NCI-H526 (cell line): ENCODE measurements around the gene ALOX12.
A peak's percentile ranks its signal among the peaks of the same experiment; 100 is the strongest.

ENCODE experiments used
- DNase-seq, 2 experiments: peaks; one replicate each; lab custom pipeline; 2025; lab: John Stamatoyannopoulos, UW

The ALOX12 gene

DNA sequence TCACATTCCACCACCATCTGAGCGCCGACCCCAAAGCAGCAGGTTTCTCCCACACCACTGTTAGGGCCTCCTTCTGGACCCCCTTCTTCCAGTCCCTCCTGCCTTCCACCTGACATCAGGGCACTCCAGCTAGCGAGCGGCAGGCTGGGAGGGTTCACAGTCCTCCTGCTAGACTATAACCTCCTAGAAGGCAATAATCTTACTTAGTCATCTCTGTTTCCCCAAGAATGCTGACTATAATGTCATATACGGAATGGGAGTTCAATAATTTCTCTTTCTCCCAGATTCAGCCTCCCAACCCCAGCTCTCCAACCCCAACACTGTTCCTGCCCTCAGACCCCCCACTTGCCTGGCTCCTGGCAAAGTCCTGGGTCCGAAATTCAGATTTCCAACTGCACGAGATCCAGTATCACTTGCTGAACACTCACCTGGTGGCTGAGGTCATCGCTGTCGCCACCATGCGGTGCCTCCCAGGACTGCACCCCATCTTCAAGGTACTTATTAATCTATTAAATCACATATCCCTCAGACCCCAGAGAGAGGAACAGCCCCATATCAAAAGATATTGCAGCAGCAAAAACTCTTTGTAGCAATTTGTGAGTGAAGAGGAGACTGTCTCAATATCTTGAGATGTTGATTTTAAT, 5.6 kb downstream of the ALOX12 start:
- DNase-seq, result peak in 1 of 2 experiments; percentile 30

DNA sequence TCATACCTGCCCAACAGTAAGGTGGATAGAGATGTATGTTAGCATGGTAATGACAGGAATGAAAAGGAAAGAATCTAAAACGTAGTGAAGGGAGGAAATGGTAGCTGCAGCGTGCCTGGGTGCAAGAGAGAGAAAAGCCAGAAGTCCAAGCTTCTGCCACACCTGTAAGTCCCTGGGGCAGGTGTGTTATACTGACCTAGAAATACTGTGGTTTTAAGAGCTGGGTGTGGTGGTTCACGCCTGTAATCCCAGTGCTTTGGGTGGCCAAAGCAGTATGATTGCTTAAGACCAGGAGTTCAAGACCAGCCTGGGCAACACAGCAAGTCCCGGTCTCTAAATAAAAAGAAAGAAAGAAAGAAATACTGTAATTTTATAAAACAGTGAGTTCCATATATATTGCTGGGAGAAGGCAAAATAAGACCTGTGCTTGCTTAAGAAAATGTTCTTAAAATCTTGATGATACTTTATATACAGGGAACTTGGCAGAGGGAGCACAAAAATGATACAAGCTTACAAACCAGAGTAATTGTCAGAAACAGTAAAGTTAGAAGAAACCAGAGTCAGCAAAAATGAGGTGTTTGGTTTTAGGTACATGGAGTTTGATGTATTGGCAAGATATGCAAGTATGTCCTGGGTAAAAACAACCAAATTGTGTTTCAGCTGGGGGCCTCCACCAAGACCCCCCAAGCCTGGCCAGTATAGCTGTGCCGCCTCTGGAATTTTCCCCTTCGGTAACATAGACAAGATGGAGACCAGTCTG, 6.6 kb downstream of the ALOX12 start:
- no peak for DNase-seq

DNA sequence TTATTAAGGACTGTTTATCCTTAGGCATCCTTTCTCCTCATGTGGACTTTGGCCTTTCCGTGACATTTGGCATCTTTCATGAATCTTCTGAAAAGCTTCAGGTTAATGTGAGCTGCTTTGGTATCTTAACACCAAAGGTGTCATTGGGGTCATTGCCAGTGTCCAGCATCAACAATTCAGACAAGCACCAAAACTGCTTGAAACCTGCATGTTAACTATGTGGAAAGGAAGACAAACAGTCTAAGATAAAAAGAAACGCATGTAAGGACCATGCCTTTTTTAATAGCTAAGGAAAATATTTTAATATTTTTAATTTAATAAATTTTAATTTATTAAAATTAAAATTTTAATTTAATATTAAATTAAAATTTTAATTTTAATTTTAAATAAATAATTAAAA, 7.9 kb downstream of the ALOX12 start:
- no peak for DNase-seq

DNA sequence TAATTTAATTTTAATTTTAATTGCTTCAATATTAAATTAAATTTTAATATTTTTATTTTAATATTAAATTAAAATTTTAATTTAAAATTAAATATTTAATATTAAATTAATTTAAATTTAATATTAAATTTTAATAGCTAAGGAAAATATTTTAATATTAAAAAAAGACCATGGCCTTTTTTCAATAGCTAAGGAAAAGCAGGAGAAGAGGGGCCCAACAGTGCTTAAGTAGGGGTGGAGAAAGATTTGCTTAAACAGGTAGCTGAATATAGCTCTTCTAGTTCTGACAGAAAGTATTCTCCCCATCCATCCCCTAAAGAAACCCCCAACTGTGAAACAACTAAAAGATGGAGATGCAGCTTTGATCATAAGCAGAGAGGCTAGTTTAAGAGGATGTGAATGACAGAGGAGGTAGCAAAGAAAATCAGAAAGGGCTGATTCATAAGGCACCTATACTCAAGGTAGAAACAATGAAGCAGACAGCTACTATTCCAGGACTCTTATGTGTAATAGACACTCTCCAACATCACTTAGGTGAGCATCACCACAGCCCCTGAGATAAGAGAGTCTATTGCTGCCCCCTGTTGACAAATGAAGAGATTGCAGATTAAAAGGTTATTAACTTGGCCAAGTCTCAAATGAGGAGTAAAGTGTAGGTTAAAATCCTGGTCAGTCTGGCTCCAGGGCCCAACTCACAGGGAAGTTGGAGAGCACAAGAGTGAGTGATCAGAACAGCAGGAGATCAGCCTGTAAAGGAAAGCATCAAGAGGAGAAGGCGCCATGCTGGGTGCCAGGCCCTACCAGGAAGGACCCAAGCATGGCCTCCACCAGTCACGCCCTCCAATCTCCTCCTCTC, 8.8 kb downstream of the ALOX12 start:
- DNase-seq, result peak; percentile 66 to 75

DNA sequence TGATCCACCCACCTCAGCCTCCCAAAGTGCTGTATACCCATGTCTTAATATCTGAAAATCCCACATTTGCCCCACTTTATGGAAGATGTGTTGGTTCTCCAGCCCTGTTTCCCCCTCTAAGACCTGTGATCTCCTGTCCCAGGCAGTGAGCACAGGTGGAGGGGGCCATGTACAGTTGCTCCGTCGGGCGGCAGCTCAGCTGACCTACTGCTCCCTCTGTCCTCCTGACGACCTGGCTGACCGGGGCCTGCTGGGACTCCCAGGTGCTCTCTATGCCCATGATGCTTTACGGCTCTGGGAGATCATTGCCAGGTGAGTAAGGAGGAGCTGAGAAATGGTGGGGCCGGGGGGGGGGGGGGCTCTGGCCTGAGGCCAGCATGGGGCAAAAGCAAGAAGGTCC, 9.9 kb downstream of the ALOX12 start:
- DNase-seq, result no peak

DNA sequence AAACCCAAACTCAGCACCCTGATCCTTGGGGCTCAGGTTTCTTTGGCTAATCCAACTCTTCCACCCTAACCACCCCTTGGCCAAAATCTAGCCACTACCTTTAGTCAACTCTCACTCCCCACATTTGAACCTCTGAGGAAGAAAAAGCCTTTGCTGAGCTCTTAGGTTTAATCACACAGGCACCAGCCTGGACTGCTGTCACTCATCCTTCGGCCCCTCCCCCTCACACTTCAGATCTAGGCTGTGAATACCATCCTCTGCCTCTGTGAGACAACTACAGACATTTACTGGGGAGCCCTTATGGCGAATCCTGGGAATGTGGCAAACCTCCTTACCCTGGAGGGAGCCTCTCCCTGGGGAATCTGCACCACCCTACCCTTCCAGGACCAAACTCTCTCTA, 11.3 kb downstream of the ALOX12 start:
- no peak for DNase-seq

DNA sequence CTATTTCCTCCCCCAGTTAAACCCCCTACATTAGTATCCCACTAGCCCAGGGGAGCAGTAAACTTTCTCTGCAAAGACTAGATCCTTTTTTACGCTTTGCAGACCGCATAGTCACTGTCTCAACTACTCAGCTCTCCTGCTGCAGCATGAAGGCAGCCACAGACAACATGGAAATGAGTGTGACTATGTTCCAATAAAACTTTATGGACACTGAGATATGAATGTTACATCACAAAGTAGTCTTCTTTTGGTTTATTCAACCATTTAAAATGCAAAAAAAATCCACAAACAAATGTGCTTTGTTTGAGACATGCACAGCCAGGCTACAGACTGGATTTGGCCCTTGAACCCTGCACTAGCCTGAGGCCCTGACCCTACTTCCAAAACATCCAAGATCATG, 14.7 kb downstream of the ALOX12 start:
- no peak for DNase-seq

DNA sequence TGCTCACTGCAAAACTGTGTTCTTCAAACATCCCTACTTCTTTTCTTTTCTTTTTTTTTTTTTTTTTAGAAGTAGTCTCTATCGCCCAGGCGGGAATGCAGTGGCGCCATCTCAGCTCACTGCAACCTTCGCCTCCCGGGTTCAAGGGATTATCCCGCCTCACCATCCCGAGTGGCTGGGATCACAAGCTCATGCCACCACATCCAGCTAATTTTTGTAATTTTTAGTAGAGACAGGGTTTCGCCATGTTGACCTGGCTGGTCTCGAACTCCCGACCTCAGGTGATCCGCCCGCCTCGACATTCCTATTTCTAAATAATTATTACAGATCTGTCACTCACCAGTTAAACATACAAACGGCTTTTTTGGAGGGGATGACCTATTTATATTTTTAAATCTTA, 15.6 kb downstream of the ALOX12 start:
- no peak for DNase-seq

DNA sequence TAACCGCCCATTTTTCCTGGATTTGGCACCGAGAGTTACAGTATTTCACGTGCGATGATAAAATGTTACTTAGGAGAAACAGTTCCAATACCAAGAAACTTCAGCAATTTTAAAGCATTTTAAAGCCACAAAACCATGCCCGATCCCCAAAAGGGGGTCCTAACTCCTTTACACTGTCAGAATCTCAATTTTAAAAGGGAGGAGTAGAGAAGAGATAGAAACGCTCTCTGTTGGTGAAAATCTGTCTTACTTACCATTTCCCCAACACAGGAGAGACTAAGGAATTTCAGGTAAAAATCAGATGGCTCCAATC, 16.0 kb downstream of the ALOX12 start:
- no peak for DNase-seq

DNA sequence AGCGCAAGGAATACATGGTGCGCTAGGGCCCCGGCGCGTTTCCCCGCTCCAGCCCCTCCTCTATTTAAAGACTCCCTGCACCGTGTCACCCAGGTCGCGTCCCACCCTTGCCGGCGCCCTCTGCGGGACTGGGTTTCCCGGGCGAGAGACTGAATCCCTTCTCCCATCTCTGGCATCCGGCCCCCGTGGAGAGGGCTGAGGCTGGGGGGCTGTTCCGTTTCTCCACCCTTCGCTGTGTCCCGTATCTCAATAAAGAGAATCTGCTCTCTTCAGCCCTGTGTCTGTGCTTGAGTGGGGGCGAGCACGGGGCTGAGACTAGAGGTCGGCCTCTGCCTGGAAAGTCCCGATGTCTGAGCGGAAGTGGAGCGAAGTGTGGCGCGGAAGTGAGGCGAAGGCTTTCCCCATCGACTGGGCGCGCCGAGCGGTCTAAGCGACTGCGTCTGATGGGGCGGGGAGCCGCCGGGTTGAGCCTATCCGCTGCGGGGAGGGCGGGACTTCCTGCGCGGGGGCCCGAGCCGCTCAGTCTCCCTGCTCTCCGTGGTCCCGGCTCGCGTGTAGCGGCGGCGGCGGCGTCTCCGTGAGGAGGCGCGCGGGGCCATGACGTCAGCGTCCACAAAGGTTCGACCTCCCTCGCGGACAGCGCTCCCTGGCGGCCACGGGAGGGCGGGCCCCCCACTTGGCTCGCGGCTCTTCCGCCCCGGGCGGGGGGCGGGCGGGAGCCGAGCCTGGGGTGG, 18.6 kb downstream of the ALOX12 start:
- peak; percentile 64 to 96 for DNase-seq

DNA sequence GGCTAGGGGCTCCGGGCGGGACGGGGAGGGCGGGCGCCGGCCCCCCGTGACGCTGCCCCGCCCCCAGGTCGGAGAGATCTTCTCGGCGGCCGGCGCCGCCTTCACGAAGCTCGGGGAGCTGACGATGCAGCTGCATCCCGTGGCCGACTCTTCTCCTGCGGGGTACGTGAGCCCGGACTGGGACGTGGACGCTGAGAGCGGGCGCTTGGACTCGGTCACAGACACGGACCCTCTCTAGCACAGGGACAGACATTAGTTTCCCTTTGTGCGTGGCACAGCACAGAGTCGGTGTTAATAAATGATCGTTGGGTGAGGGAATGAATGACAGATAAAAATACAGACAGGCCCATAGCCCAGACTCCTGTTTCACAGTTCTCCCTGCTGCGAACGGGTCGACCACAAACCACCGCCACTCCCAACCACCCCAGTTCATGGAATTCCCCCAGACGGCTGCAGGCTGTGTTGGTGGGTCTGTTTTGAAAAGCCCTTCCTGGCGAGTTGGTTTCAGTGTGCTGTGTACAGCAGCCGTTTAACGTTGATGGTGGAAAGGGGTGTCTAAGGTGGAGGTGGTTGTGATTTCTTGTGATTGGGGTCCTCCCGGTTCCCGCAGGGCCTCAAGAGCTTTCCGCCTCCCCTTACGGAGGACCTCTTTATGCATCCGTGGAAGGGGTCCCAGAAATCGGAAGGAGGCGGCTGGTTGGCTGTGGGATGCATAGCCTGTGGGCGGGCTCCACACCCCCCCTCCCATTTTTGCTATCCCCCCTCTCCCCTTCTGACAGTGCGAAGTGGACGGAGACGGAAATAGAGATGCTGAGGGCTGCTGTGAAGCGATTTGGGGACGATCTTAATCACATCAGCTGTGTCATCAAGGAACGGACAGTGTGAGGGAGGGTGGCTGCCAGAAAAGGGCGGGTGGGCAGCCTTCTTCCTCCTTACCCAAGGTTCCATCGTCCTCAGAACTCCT, 19.4 kb downstream of the ALOX12 start:
- DNase-seq, result peak in 1 of 2 experiments; percentile 41

DNA sequence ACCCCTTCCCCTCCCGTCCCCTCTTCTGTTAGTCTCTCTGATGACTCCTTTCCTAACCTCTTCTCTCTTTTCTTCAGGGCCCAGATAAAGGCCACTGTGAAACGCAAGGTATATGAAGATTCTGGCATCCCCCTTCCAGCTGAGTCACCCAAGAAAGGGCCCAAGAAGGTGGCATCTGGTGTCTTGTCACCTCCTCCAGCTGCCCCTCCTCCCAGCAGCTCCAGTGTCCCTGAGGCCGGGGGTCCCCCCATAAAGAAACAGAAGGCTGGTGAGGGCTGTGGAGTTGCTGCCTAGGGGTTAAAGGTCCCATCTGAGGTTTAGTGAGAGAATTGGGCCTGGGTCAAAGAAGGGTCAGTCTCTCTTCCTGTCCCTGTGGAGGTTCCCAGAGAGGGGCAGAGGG, 20.6 kb downstream of the ALOX12 start:
- no peak for DNase-seq

DNA sequence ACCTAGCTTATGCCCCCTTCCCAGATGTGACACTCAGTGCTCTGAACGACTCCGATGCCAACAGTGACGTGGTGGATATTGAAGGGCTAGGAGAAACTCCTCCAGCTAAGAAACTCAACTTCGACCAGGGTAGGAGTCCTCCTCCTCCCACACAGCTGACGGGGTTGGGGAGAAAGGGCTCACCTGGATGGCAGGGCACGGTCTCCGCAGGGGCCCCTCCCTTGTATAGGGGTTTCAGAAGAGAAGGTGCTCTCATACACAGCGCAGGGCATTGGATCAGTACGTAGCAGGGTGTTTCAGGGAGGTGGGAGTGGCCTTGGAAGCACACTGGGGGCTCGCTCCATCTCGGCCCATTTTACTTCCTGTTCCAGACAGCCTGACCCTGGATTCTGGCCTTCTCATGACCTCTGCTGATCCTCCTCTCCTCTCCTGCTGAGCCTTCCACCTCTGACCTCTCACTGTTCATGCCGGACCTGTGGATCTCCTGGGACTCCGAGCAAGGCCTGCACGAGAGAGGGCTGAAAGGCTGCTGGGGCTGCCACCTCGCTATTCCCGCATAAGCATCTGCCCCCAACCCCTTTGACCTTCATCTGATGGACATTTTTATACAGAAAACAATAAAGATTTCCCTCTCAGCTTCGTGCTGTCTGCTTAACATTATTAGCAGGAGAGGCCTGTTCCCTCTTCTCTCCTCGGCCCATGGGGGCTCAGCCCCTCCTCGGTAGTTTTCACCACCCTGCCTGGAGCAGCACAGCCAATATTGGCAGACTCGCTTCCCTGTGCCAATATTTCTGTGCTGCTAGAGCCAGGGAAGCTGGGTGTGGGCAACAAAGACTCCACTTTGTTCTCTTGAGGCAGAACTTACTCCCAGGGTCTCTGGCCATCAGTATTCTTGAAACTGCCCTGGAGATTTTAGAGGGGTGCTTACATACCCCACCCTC, 21.3 kb downstream of the ALOX12 start:
- DNase-seq, result no peak

DNA sequence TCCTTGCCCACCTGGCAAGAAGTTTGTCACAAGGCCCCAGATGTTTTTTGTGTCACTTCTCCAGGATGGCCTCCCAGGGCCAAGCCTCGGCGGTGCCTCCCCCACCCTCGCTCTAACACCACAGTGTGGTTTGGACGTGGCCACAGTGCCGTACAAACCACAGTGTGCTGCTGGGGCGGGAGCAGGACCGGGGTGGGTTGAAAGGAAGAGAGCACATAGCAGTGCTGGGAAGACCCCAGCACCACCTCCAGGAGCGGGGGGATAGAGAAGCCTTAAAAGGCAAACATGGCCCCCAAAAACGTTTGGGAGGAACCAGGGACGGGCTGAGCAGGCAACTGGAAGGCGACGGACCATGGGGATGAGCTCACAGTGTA, 22.0 kb downstream of the ALOX12 start:
- DNase-seq, result no peak

DNA sequence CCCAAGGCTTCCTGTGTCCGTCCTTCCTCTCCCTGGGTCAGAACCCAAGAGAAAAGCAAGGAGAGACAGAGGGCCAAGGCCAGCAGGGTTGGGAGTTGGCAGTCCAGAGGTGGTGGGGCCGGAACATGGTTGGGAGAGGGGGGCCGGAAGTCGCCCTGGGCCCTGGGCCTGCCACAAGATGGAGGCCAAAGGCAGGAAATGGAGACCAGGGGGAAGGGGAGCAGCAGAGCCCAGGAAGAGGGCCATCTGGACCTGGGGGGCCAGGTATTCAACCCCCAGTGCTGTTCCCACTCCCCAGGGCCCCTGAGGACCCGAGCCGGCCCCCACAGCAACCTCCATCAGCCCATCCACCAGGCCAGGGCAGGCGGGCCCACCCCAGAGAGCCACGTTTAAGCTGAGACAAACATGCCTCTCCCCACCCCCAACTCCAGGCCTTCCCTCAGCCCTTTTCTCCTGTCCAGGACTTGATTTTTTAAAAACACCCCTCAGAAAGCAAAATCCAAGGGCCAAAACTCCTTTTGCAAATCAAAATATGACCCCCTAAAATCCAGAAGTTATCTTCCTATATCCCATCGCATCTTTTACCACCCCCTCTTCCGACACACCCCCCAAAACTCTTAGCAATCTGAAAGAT, 22.6 kb downstream of the ALOX12 start:
- no peak for DNase-seq

DNA sequence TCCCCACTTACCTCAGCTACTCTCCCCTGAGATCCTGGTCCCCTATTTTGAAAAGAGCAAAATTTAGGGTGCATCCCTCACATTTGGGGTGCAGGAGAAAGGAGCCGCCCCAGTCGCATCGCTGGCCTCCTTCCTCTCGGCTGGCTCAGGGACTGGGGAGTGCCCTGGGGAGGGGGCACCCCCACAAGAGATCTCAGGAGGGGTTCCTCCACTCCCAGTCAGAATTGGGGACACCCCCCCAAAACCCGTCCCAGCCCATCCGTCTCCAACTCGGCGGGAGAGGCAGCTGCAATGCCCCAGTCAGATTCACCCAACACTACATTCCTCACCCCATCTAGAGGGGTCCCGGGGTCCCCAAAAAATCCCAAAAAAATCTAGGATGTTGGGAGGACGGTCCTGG, 23.5 kb downstream of the ALOX12 start:
- no peak for DNase-seq

DNA sequence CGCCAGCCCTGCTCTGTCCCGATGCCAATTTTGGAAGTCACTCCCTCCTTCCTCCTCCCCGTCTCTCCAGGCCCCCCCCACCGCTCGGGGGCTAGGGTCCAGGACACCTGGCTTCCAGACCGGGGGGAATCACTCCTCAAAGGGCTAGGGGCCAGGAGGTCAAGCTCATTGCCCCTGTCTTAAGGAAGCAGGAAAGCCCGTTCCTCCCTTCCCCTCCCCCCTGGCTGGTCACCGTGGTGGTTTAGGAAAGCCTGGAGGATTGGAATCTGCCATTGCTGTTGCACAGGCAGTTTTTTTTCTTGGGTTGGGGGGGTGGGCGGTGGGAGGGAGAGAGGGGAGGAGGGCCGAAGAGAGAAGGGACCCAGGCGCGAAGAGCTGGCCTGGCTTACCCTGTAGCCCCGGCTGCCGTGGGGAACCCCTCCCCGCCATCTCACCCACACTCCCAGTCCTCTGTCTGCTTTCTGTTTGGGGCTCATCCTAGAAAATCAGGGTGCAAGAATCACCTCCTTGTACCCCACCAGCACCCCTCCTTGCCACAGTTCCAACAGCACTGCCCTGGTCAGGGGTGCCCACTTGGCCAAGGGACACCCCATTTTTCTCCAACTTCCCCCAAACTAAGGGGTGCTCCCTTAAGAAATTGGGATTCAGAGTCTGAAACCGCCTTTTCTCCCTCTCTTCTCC, 24.1 kb downstream of the ALOX12 start:
- peak in 1 of 2 experiments; percentile 55 for DNase-seq

DNA sequence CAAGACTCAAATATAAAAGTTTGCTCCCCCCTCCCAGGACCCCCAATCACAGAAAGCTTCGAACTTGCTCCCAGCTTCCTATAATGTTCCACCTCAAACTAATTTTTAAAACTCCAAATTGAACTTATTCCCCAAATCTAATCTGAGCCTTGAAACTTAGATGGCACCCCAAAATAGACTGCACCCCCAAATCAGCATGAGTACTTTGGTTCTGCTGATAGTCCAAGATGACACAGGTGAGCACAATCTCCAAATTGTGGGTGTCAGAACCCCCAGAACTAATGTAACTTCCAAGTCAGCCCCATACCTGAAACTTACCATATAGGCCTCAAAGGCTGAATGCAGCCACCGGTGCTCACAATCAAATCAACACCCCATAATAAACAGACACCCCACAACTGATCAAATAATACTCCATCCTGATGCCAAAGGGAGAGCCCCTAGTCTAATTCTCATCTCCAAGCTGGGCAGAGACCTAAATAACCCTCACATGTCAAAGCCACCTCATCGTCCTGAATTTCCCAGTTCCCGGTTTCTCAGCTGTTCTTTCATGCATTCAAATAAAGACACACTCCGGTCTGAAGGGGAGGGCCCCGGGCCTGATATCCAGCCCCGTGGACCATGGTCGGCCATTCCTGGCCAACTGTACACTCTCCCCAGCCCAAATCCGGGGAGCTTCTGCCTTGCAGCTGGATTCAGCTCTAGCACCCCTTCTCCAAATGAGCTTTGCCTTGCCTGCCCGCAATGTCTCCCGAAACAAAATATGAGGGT, 25.2 kb downstream of the ALOX12 start:
- DNase-seq, result peak in 1 of 2 experiments; percentile 11
